Activated CD4-positive, alpha-beta memory T cell treated with anti-CD3 and anti-CD28 coated beads, Interleukin-2, amount 10 ng/mL, durations not matched to agents 7 days and 5 days (primary cell): ENCODE data around the gene GMEB1. TPM values are rescaled to one million over a fixed set of nuclear protein-coding genes. Genes with fewer than 3 reads are reported as not detected.
"Not testable (repeated sequence)": the region's sequence is repeated elsewhere in the genome, so short reads cannot be mapped to it uniquely, and the experiment has no call there.

Source experiments
- CTCF ChIA-PET: fragments of 350-600 bp; sonication (Branson Sonifier 250); formaldehyde crosslinking; loops from one replicate; lab custom pipeline; 2021; ENCODE audit warnings: antibody characterized with exemption, inconsistent platforms; lab: Charles Lee
- POLR2A ChIA-PET: fragments of 350-600 bp; sonication (Branson Sonifier 250); formaldehyde crosslinking; loops from one replicate; lab custom pipeline; 2021; ENCODE audit warnings: antibody characterized with exemption; lab: Charles Lee
- DNase-seq: peaks from one replicate; pipeline ENCODE4 v3.0.0-alpha.2; 2020
- H3K27ac Mint-ChIP-seq: one replicate; pipeline ENCODE4 v1.8.0; 2021; ENCODE audit warnings: mild to moderate bottlenecking, mixed read lengths
- H3K27me3 Mint-ChIP-seq: one replicate; pipeline ENCODE4 v1.8.0; 2021; ENCODE audit warnings: mixed read lengths
- H3K36me3 Mint-ChIP-seq: one replicate; pipeline ENCODE4 v1.8.0; 2021; ENCODE audit warnings: low read depth, mixed read lengths
- H3K4me1 Mint-ChIP-seq: one replicate; pipeline ENCODE4 v1.8.0; 2021; ENCODE audit warnings: mixed read lengths
- H3K4me3 Mint-ChIP-seq: one replicate; pipeline ENCODE4 v1.8.0; 2021; ENCODE audit warnings: mild to moderate bottlenecking, mixed read lengths
- H3K9me3 Mint-ChIP-seq: one replicate; pipeline ENCODE4 v1.8.0; 2021; ENCODE audit warnings: mixed read lengths
- total RNA-seq, 2 experiments: library from RNA; stranded (reverse); gene quantifications; one replicate each; pipeline ENCODE4 v1.2.3, GENCODE V29; 2021

GMEB1 gene
- total RNA-seq, 2 experiments from 2014 or later: 27.7 to 28.7 TPM

GRCh38 chr1:28680151-28680550 is 11.6 kb downstream of the GMEB1 start:
- H3K4me1 Mint-ChIP-seq: peaks cover 7% of the 10 kb centered on the region
- no peak overlapping the region for H3K4me3 Mint-ChIP-seq
- no peak for DNase-seq
- no peak overlapping the region for H3K27ac Mint-ChIP-seq
- no peaks in the 10 kb centered on the region for H3K27me3 Mint-ChIP-seq
- ChIA-PET POLR2A (interaction anchor here (1.5 kb wide), 1 partner anchor 32 kb away, joined by 5 read pairs; the partner anchor contains the start of gene RNU11), CTCF (no interaction called here)
- H3K36me3 Mint-ChIP-seq: peaks cover 26% of the 10 kb centered on the region
- H3K9me3 Mint-ChIP-seq: no peaks in the 10 kb centered on the region

- ChIA-PET POLR2A (interaction anchor here (0.6 to 1.1 kb wide), 3 partner anchors 12 to 59 kb away, joined by 3 read pairs; no protein-coding TSS in a partner anchor), CTCF (no interaction called here)
Observed at GRCh38 chr1:28682840-28683239, 14.3 kb downstream of the GMEB1 start.

GRCh38 chr1:28684937-28685336 is 16.4 kb downstream of the GMEB1 start:
- peaks cover 4% of the 10 kb centered on the region for H3K4me1 Mint-ChIP-seq
- H3K27me3 Mint-ChIP-seq: no peaks in the 10 kb centered on the region
- H3K27ac Mint-ChIP-seq: no peak overlapping the region
- CTCF ChIA-PET: interaction anchor here (0.7 to 0.8 kb wide), 2 partner anchors 32 to 52 kb away, joined by 3 read pairs; partner anchors contain the start of gene YTHDF2
- H3K4me3 Mint-ChIP-seq: no peak overlapping the region
- POLR2A ChIA-PET: interaction anchor here (1.0 to 2.1 kb wide), 2 partner anchors 16 to 42 kb away, joined by 3 to 10 read pairs; partner anchors contain the start of genes GMEB1 and TAF12
- no peaks in the 10 kb centered on the region for H3K9me3 Mint-ChIP-seq
- no peak for DNase-seq
- H3K36me3 Mint-ChIP-seq: peaks cover 44% of the 10 kb centered on the region

More at GRCh38 chr1:28682840-28683239, 14.3 kb downstream of the GMEB1 start:
- no peaks in the 10 kb centered on the region for H3K9me3 Mint-ChIP-seq
- H3K27me3 Mint-ChIP-seq: no peaks in the 10 kb centered on the region
- no peak overlapping the region for H3K4me3 Mint-ChIP-seq
- H3K36me3 Mint-ChIP-seq: peaks cover 36% of the 10 kb centered on the region
- no peak for DNase-seq
- H3K27ac Mint-ChIP-seq: no peak overlapping the region
- H3K4me1 Mint-ChIP-seq: peaks cover 6% of the 10 kb centered on the region

DNA sequence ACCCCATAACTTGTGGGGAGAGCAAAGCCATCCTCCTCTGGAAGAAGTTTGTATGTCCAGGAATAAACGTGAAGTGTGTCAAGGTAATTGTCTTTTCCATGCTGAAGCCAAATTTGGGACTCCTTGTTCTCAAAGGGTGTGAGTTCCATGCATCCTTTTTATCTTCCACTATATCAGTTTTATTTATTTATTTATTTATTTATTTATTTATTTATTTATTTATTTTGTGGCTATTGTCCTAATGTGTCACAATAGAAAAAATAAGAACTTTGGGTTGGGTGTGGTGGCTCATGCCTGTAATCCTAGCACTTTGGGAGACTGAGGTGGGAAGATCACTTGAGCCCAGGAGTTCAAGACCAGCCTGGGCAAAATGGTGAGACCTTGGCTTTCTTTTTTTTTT is 23.0 kb downstream of the GMEB1 start:
- CTCF ChIA-PET, H3K27me3 Mint-ChIP-seq, DNase-seq, H3K9me3 Mint-ChIP-seq, H3K4me1 Mint-ChIP-seq, H3K27ac Mint-ChIP-seq, H3K4me3 Mint-ChIP-seq: not testable (repeated sequence)
- H3K36me3 Mint-ChIP-seq: peaks cover 39% of the 10 kb centered on the region
- POLR2A ChIA-PET: interaction anchor here (0.8 to 1.1 kb wide), 2 partner anchors 22 to 44 kb away, joined by 3 read pairs; no protein-coding TSS in a partner anchor

GRCh38 chr1:28703629-28704028 is 35.0 kb downstream of the GMEB1 start:
- POLR2A ChIA-PET: interaction anchor here (0.9 to 1.2 kb wide), 3 partner anchors 33 to 55 kb away, joined by 3 to 4 read pairs (median 3); partner anchors contain the start of genes RNU11 and YTHDF2
- Mint-ChIP-seq H3K36me3 (peaks cover 38% of the 10 kb centered on the region), H3K27ac (no peak overlapping the region), H3K4me3 (no peak overlapping the region), H3K9me3 (no peaks in the 10 kb centered on the region), H3K4me1 (peaks cover 11% of the 10 kb centered on the region), H3K27me3 (no peaks in the 10 kb centered on the region)
- CTCF ChIA-PET: interaction anchor here (0.6 kb wide), 1 partner anchor 60 kb away, joined by 3 read pairs; the partner anchor contains the start of gene TAF12
- DNase-seq: no peak

GRCh38 chr1:28716336-28716735 is 47.8 kb downstream of the GMEB1 start:
- Mint-ChIP-seq H3K27me3 (no peaks in the 10 kb centered on the region), H3K36me3 (peaks cover 37% of the 10 kb centered on the region), H3K9me3 (no peaks in the 10 kb centered on the region), H3K4me3 (no peak overlapping the region), H3K27ac (no peak overlapping the region), H3K4me1 (peaks cover 2% of the 10 kb centered on the region)
- CTCF ChIA-PET: interaction anchor here (0.6 kb wide), 1 partner anchor 31 kb away, joined by 3 read pairs; no protein-coding TSS in a partner anchor
- DNase-seq: no peak
- POLR2A ChIA-PET: interaction anchor here (0.9 to 1.2 kb wide), 2 partner anchors 20 to 48 kb away, joined by 4 to 5 read pairs; partner anchors contain the start of genes GMEB1 and YTHDF2

DNA sequence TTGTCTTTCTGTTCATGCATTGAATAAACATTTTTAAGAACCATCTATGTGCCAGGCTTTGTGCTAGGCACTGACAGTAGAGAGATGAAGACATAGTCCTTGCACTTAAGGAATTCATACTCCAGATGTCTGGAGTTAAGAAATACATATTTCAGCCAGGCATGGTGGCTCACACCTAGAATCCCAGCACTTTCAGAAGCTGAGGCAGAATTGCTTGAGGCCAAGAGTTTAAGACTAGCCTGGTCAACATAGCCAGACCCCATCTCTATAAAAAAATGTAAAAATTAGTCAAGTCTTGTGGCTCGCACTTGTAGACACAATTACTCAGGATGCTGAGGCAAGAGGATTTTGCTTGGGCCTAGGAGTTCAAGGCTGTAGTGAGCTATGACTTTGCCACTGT is 49.6 kb downstream of the GMEB1 start:
- POLR2A ChIA-PET: interaction anchor here (1.0 to 1.5 kb wide), 3 partner anchors 9 to 70 kb away, joined by 3 to 4 read pairs (median 4); partner anchors contain the start of gene RNU11
- H3K4me1 Mint-ChIP-seq: peaks cover 2% of the 10 kb centered on the region
- CTCF ChIA-PET: interaction anchor here (0.8 to 1.0 kb wide), 2 partner anchors 18 to 159 kb away, joined by 3 to 4 read pairs; partner anchors contain the start of gene YTHDF2
- no peaks in the 10 kb centered on the region for H3K9me3 Mint-ChIP-seq
- no peak for DNase-seq
- no peak overlapping the region for H3K27ac Mint-ChIP-seq
- peaks cover 25% of the 10 kb centered on the region for H3K36me3 Mint-ChIP-seq
- H3K27me3 Mint-ChIP-seq: no peaks in the 10 kb centered on the region
- no peak overlapping the region for H3K4me3 Mint-ChIP-seq

DNA sequence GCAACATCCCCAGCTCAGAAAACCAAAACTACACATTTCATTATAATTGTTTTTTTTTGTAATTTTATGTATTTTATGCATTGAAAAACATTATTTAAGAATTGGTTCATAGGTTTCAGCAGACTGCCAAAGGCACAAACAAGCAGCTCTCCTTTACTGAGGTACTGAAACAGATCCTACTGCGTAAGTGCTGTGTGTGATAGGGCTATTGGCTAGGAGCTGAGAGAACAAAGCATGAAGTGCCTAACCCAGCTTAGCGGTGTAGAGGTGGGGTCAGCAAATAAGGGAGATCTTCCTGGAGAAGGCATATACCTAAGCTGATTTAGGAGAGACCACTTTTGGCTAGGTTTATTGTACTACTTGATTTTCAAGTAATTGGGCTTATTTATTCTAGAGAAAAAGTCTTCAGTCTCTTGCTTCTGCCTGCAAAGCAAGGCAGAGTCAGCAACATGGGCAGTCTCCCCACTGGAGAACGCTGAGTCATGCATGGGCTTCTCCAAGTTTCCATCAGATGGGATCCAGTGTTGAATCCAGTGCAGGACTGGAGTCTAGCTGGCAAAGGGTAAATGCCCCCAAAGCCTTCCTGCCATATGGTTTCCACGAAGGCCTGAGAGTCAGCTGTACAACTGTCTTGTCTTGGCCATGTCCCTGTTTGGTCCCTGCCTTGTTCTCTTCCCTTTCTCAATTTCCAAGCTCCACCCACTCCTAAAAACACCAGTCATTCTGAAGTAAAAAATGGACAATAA is 50.2 kb downstream of the GMEB1 start:
- no peaks in the 10 kb centered on the region for H3K9me3 Mint-ChIP-seq
- H3K27ac Mint-ChIP-seq: no peak overlapping the region
- DNase-seq: no peak
- H3K4me3 Mint-ChIP-seq: no peak overlapping the region
- no peaks in the 10 kb centered on the region for H3K27me3 Mint-ChIP-seq
- ChIA-PET POLR2A (interaction anchor here (1.0 to 1.5 kb wide), 3 partner anchors 9 to 71 kb away, joined by 3 to 4 read pairs (median 4); partner anchors contain the start of gene RNU11), CTCF (interaction anchor here (0.8 to 1.0 kb wide), 2 partner anchors 18 to 158 kb away, joined by 3 to 4 read pairs; partner anchors contain the start of gene YTHDF2)
- peaks cover 19% of the 10 kb centered on the region for H3K36me3 Mint-ChIP-seq
- H3K4me1 Mint-ChIP-seq: peaks cover 2% of the 10 kb centered on the region

GRCh38 chr1:28719332-28719619 is 50.7 kb downstream of the GMEB1 start:
- Mint-ChIP-seq H3K27ac (no peak overlapping the region), H3K9me3 (no peaks in the 10 kb centered on the region), H3K36me3 (peaks cover 14% of the 10 kb centered on the region), H3K27me3 (no peaks in the 10 kb centered on the region), H3K4me1 (peaks cover 2% of the 10 kb centered on the region), H3K4me3 (no peak overlapping the region)
- ChIA-PET CTCF (no interaction called here), POLR2A (interaction anchor here (1.4 kb wide), 1 partner anchor 50 kb away, joined by 3 read pairs; no protein-coding TSS in a partner anchor)
- no peak for DNase-seq

DNA sequence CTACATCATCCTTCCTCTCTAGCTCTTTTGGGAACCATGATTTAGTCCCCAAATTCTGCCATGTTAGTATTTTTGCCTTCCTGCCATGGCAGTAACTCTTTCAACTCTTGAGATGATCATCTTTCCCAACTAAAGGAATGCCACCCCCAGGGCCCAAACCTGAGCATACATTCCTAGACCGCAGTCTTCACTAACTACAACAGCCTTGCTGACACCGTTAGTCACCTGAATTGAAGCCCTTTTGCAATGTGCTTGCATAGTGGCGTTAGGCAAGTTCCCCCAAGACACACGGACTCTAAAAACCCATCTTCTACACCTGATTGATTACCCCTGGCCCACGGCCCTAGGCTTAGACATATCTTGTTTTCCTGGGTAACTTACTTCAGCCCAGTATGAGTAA is 51.8 kb downstream of the GMEB1 start:
- Mint-ChIP-seq H3K36me3 (peaks cover 5% of the 10 kb centered on the region), H3K27ac (no peak overlapping the region), H3K4me1 (no peaks in the 10 kb centered on the region), H3K9me3 (no peaks in the 10 kb centered on the region), H3K4me3 (no peak overlapping the region), H3K27me3 (no peaks in the 10 kb centered on the region)
- ChIA-PET CTCF (no interaction called here), POLR2A (no interaction called here)
- DNase-seq: no peak

DNA sequence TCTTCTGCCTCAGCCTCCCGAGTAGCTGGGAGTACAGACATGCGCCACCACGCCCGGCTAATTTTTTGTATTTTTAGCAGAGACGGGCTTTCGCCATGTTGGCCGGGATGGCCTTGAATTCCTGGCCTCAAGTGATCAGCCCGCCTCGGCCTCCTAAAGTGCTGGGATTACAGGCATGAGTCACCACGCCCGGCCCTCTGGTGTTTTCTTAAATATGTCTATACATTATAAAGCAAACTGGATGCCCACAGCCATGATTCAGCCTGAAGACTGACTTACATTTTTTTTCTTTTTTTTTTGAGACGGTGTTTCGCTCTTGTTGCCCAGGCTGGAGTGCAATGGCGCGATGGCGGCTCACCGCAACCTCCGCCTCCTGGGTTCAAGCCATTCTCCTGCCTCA is 53.3 kb downstream of the GMEB1 start:
- POLR2A ChIA-PET: interaction anchor here (6.6 kb wide), 1 partner anchor 14 kb away, joined by 36 read pairs; the partner anchor contains the start of gene YTHDF2

DNA sequence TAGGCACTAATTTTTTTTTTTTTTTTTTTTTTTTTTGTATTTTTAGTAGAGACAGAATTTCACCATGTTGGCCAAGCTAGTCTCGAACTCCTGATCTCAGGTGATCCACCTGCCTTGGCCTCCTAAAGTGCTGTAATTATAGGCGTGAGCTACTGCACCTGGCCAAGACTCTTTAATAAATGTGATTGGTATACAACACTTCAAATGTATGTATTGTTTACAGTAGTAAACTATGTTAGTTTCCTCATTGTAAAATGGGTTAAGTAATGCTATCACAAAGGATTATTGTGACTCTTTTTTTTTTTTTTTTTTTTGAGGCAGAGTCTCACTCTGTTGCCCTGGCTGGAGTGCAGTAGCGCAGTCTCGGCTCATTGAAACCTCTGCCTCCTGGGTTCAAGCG is 56.8 kb downstream of the GMEB1 start:
- not testable (repeated sequence) for H3K4me3 Mint-ChIP-seq, DNase-seq, H3K9me3 Mint-ChIP-seq, H3K27me3 Mint-ChIP-seq, H3K27ac Mint-ChIP-seq, H3K4me1 Mint-ChIP-seq, H3K36me3 Mint-ChIP-seq
- ChIA-PET POLR2A (interaction anchor here (6.6 kb wide), 1 partner anchor 10 kb away, joined by 36 read pairs; the partner anchor contains the start of gene YTHDF2), CTCF (interaction anchor here (2.5 kb wide), 1 partner anchor 11 kb away, joined by 13 read pairs; the partner anchor contains the start of gene YTHDF2)

More for the DNA sequence above, 53.3 kb downstream of the GMEB1 start:
- H3K36me3 Mint-ChIP-seq, H3K27ac Mint-ChIP-seq, H3K4me1 Mint-ChIP-seq, DNase-seq, H3K9me3 Mint-ChIP-seq, H3K27me3 Mint-ChIP-seq, H3K4me3 Mint-ChIP-seq: not testable (repeated sequence)
- CTCF ChIA-PET: interaction anchor here (1.2 kb wide), 1 partner anchor 15 kb away, joined by 3 read pairs; the partner anchor contains the start of gene YTHDF2
